SKM-1 treated with dmso at 0.1 percent for 144 hours (cell line): ENCODE measurements around the gene TUBA3E.
"Not testable (repeated sequence)": the region's sequence is repeated elsewhere in the genome, so short reads cannot be mapped to it uniquely, and the experiment has no call there.

Source experiments
- DNase-seq: peaks from one replicate; lab custom pipeline; 2025; ENCODE audit not compliant: unreplicated experiment; lab: John Stamatoyannopoulos, UW

The TUBA3E gene

GRCh38 chr2:130192451-130192850, 5.8 kb downstream of the TUBA3E start:
- not testable (repeated sequence) for DNase-seq

GRCh38 chr2:130191319-130191718, 6.9 kb downstream of the TUBA3E start:
- not testable (repeated sequence) for DNase-seq

GRCh38 chr2:130190237-130190636, 8.0 kb downstream of the TUBA3E start:
- no peak for DNase-seq

GRCh38 chr2:130188958-130189357, 9.3 kb downstream of the TUBA3E start:
- not testable (repeated sequence) for DNase-seq

GRCh38 chr2:130187859-130188792, 10.1 kb downstream of the TUBA3E start:
- DNase-seq = not testable (repeated sequence)

- DNase-seq = no peak
Measured at GRCh38 chr2:130187268-130187667, 11.0 kb downstream of the TUBA3E start.

GRCh38 chr2:130186391-130186790, 11.8 kb downstream of the TUBA3E start:
- no peak for DNase-seq

GRCh38 chr2:130185896-130186295, 12.3 kb downstream of the TUBA3E start:
- DNase-seq = no peak

GRCh38 chr2:130185436-130185835, 12.8 kb downstream of the TUBA3E start:
- no peak for DNase-seq

- no peak for DNase-seq
Measured at GRCh38 chr2:130183512-130184373, 14.5 kb downstream of the TUBA3E start.

GRCh38 chr2:130182826-130183511, 15.3 kb downstream of the TUBA3E start:
- not testable (repeated sequence) for DNase-seq

GRCh38 chr2:130181880-130182682, 16.2 kb downstream of the TUBA3E start, which contains the start of gene MZT2B:
Gene MZT2B (plus strand): TSS chr2:130182262. CDS start chr2:130182283, 21 bp downstream.
- peak; percentile 84 for DNase-seq

- peak; percentile 83 for DNase-seq
Measured at GRCh38 chr2:130181325-130181879, 16.8 kb downstream of the TUBA3E start, which contains the start of gene SMPD4. Gene SMPD4 (minus strand): TSS chr2:130181602. CDS start chr2:130176592, 5,010 bp downstream.

- not testable (repeated sequence) for DNase-seq
Measured at GRCh38 chr2:130180404-130181324, 17.6 kb downstream of the TUBA3E start.

- not testable (repeated sequence) for DNase-seq
Measured at GRCh38 chr2:130174866-130175265, 23.4 kb downstream of the TUBA3E start.

- no peak for DNase-seq
Measured at GRCh38 chr2:130169896-130170295, 28.3 kb downstream of the TUBA3E start.

- DNase-seq = not testable (repeated sequence)
Measured at GRCh38 chr2:130169163-130169562, 29.1 kb downstream of the TUBA3E start.

GRCh38 chr2:130166611-130167010, 31.6 kb downstream of the TUBA3E start:
- DNase-seq = not testable (repeated sequence)
